Activated B cell treated with CpG ODN at 0.5 μM for 24 hours (primary cell): ENCODE measurements around the gene SELENOP. TPM values are rescaled to one million over a fixed set of nuclear protein-coding genes. Genes with fewer than 3 reads are reported as not detected.

Experiments
- ATAC-seq: fragments of 200-7000 bp; cut with Tn5 transposase; one replicate; pipeline ENCODE4 v1.10.0; 2021; ENCODE audit warnings: low read depth, mild to moderate bottlenecking, moderate library complexity
- CTCF ChIA-PET: fragments of 350-600 bp; sonication (Branson Sonifier 250); formaldehyde crosslinking; loops from one replicate; lab custom pipeline; 2021; ENCODE audit warnings: antibody characterized with exemption; lab: Charles Lee
- POLR2A ChIA-PET: fragments of 350-600 bp; sonication (Branson Sonifier 250); formaldehyde crosslinking; loops from one replicate; lab custom pipeline; 2021; ENCODE audit warnings: antibody characterized with exemption; lab: Charles Lee
- DNase-seq: peaks from one replicate; pipeline ENCODE4 v3.0.0; 2022
- H3K27ac Mint-ChIP-seq: one replicate; pipeline ENCODE4 v1.8.0; 2020; ENCODE audit warnings: mixed read lengths
- H3K27me3 Mint-ChIP-seq: one replicate; pipeline ENCODE4 v1.8.0; 2021; ENCODE audit warnings: mixed read lengths
- H3K36me3 Mint-ChIP-seq: one replicate; pipeline ENCODE4 v1.8.0; 2021; ENCODE audit warnings: low read depth, mixed read lengths
- H3K4me1 Mint-ChIP-seq: one replicate; pipeline ENCODE4 v1.8.0; 2021; ENCODE audit warnings: mixed read lengths
- H3K4me3 Mint-ChIP-seq: one replicate; pipeline ENCODE4 v1.8.0; 2020; ENCODE audit warnings: mild to moderate bottlenecking, mixed read lengths
- H3K9me3 Mint-ChIP-seq: one replicate; pipeline ENCODE4 v1.8.0; 2020; ENCODE audit warnings: mixed read lengths
- intact Hi-C: fragments of 100-400 bp; cut with micrococcal nuclease; formaldehyde crosslinking; loops from one replicate; pipeline ENCODE4 v1.15.1; 2024
- total RNA-seq: library from RNA; stranded (reverse); gene quantifications from 2 replicates; pipeline ENCODE4 v1.2.3, GENCODE V29; 2022
- TF ChIP-seq, protein P1 (sequence below): fragments of 200-600 bp; IDR thresholded peaks from one replicate; pipeline ENCODE4 v1.8.0; 2022; ENCODE audit warnings: antibody characterized with exemption, mild to moderate bottlenecking

SELENOP gene
- total RNA-seq, 1 donor from 2014 or later: not detected

DNA sequence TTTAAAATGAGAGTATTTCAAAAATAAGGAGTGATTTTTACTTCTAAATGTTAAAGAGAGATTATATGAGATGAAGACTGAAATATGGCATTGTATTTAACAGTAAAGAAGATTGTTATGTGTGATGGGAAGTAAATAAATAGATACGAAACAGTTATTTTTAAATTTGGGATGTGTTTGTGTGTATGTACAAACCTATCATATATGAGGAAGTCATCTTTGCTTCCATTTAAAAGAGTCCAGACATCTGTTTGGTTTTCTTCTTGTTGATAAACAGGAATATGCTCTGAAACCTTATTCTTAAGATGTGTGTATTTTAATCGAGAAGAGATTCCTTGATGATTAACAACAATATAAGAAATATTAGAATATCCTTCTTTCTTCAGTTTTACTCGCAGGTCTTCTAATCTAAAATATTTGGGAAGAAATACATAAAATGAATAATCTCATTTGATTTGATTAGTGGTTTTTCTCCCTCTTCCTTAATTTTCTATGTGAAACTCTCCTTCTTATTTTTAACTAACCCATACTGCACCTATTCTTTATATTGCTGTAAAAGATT is 4.9 kb downstream of the SELENOP start:
- TF ChIP-seq, protein P1, sequence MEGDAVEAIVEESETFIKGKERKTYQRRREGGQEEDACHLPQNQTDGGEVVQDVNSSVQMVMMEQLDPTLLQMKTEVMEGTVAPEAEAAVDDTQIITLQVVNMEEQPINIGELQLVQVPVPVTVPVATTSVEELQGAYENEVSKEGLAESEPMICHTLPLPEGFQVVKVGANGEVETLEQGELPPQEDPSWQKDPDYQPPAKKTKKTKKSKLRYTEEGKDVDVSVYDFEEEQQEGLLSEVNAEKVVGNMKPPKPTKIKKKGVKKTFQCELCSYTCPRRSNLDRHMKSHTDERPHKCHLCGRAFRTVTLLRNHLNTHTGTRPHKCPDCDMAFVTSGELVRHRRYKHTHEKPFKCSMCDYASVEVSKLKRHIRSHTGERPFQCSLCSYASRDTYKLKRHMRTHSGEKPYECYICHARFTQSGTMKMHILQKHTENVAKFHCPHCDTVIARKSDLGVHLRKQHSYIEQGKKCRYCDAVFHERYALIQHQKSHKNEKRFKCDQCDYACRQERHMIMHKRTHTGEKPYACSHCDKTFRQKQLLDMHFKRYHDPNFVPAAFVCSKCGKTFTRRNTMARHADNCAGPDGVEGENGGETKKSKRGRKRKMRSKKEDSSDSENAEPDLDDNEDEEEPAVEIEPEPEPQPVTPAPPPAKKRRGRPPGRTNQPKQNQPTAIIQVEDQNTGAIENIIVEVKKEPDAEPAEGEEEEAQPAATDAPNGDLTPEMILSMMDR: no peak
- Mint-ChIP-seq H3K27me3 (peaks cover 2% of the 10 kb centered on the region), H3K9me3 (no peaks in the 10 kb centered on the region), H3K27ac (no peak overlapping the region), H3K4me3 (no peak overlapping the region), H3K36me3 (no peaks in the 10 kb centered on the region), H3K4me1 (no peaks in the 10 kb centered on the region)
- ATAC-seq: no peak
- DNase-seq: no peak
- ChIA-PET POLR2A (no interaction called here), CTCF (no interaction called here)
- intact Hi-C loops: no loop called here

DNA sequence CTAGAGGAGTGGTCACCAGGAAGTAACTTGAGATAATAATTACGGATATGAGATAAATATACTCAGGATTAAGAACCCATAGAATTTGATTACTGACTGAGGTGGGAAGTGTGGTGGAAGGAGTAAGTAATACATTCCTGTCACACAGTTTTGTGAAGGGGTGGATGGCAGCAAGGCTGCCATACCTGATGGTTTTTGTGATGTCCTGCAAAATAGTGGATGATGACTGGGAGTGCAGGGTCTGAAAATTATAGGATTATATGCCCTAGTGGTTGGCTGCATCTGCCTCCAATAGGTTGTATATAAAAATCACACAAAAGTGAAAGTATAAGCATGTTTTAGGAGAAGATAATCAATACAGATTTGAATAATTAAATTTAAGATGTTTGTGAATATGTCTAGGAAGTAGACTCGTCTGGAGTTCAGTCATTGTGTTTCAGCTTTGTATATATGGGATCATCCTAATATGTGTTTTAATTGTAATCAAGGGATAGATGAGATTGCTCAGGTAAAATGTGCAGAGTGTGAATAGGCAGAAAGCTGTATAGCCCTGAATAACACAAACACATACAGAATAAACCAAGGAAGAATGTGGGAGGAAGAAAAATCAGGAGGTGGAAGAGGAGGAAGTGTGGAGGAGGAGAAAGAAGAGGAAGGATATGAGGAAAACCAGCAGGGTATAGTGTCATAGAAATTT is 5.5 kb downstream of the SELENOP start:
- H3K4me3 Mint-ChIP-seq: no peak overlapping the region
- peaks cover 2% of the 10 kb centered on the region for H3K27me3 Mint-ChIP-seq
- no peaks in the 10 kb centered on the region for H3K36me3 Mint-ChIP-seq
- no peak overlapping the region for H3K27ac Mint-ChIP-seq
- DNase-seq: no peak
- ChIA-PET CTCF (no interaction called here), POLR2A (no interaction called here)
- ATAC-seq: no peak
- TF ChIP-seq, protein P1: no peak
- no peaks in the 10 kb centered on the region for H3K4me1 Mint-ChIP-seq
- intact Hi-C loops: no loop called here
- no peaks in the 10 kb centered on the region for H3K9me3 Mint-ChIP-seq

DNA sequence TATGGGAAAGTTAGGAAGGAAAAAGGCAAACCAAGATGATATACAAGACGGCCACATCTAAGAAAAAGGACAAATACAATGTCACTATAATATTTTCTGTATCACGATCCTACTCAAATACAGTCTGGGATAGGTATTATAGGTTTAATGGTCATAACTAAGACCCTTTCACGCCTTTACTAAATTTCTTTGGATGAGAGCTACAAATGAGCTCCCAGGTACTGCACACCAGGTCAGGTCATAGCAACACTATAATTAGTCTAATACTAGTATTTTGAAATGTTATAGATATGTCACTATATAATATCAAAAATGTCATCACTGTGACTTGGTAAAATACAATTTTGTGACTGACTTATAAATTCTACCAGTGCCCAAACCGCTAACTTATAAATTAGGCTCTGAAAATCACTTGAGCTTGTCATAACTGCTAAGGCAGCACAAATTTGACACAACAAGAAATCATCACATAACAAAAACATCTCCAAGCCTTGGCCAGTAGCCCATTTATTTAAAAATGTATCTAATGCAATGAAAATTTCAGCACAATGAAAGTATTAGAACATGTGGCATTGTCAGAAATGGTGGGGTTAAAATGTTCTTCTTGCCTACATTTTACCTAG is 6.9 kb downstream of the SELENOP start:
- Mint-ChIP-seq H3K4me1 (no peaks in the 10 kb centered on the region), H3K36me3 (peaks cover 1% of the 10 kb centered on the region), H3K9me3 (no peaks in the 10 kb centered on the region), H3K4me3 (no peak overlapping the region), H3K27me3 (no peaks in the 10 kb centered on the region), H3K27ac (no peak overlapping the region)
- intact Hi-C loops: no loop called here
- ATAC-seq (no peak), DNase-seq (no peak)
- TF ChIP-seq, protein P1: no peak
- CTCF ChIA-PET: no interaction called here
- POLR2A ChIA-PET: no interaction called here

DNA sequence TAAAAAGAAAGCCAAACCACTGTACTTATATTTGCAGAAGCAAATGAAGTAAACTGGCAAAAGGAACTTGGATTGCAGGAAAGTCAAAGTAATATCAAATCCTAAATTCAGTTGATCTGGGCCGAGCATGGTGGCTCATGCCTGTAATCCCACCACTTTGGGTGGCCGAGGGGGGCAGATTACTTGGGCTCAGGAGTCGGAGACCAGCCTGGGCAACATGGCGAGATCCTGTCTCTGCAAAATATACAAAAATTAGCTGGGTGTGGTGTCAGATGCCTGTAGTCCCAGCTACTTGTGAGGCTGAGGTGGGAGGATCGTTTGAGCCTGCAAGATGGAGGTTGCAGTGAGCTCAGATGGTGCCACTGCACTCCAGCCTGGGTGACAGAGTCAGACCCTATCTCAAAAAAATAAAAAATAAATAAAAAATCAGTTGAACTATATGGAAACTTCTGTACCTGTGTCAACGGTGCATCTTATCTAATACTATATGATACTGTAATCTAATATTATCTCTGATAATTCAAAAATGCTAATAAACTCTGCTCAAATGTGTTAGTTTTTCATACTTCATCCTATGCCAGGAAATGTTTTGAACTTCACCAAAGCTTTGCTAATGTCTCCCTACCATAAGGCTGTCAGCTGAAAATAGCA is 10.1 kb downstream of the SELENOP start:
- intact Hi-C loops: no loop called here
- POLR2A ChIA-PET: no interaction called here
- H3K27ac Mint-ChIP-seq: no peak overlapping the region
- CTCF ChIA-PET: no interaction called here
- H3K27me3 Mint-ChIP-seq: no peaks in the 10 kb centered on the region
- H3K4me1 Mint-ChIP-seq: no peaks in the 10 kb centered on the region
- H3K4me3 Mint-ChIP-seq: no peak overlapping the region
- peaks cover 13% of the 10 kb centered on the region for H3K36me3 Mint-ChIP-seq
- no peak for DNase-seq
- peaks cover 4% of the 10 kb centered on the region for H3K9me3 Mint-ChIP-seq
- TF ChIP-seq, protein P1: no peak
- ATAC-seq: no peak

DNA sequence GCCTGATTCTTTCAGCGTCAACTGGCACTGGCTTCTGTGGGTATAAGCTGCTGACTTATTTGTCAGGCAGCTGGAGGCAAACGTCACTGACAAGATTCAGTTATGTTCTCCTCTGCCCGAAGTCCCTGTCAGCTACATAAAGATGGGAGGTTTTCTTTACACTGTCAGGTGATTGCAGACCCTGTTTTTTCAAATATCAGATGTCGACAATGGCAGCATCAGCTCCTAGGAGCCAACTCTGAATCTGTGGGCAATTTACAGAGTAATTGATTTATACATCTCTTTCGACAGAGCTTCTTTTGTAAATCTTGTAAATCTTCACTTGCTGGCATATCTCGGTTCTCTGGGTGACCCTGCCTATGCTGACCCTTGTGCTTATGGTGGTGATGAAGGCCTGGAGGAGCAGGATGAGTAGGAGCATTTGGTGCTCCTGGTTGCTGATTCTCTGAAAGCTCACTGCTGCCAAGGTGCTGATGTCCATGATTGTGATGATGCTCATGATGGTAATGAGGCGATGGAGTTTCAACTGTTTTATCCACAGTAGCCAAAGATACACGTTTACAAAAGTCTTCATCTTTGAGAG is 10.9 kb downstream of the SELENOP start:
- H3K27ac Mint-ChIP-seq: no peak overlapping the region
- CTCF ChIA-PET: no interaction called here
- H3K4me1 Mint-ChIP-seq: no peaks in the 10 kb centered on the region
- DNase-seq (no peak), ATAC-seq (no peak)
- H3K4me3 Mint-ChIP-seq: no peak overlapping the region
- TF ChIP-seq, protein P1: no peak
- no peaks in the 10 kb centered on the region for H3K27me3 Mint-ChIP-seq
- POLR2A ChIA-PET: no interaction called here
- intact Hi-C loops: no loop called here
- H3K9me3 Mint-ChIP-seq: peaks cover 4% of the 10 kb centered on the region
- H3K36me3 Mint-ChIP-seq: peaks cover 13% of the 10 kb centered on the region
